Measurements from ENCODE around the gene RAD50.

DNA sequence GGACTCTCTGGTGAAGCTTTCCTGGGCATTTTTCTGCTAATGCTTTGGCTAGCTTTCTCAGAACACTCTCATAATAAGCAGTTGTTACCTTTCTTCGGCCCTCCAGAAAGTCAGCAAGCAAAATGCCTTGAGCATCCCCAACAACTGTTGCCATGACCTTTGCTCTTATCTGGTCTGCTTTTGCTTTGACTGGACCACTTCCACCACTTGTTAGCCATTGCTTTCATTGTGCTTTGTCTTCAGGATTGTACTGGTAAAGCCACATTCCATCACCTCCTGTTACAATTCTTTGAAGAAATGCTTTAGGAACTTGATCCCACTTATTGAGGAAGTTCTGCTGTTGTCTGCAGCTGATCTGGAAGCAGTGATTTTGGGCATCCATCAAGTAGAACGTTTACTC lies 35.7 kb downstream of the RAD50 start:
- no peak for TF ChIP-seq POLR2A (IDR thresholded peaks at IDR 0.05; ENCODE audit: extremely low read depth, insufficient read length)
- TF ChIP-seq, protein P1, sequence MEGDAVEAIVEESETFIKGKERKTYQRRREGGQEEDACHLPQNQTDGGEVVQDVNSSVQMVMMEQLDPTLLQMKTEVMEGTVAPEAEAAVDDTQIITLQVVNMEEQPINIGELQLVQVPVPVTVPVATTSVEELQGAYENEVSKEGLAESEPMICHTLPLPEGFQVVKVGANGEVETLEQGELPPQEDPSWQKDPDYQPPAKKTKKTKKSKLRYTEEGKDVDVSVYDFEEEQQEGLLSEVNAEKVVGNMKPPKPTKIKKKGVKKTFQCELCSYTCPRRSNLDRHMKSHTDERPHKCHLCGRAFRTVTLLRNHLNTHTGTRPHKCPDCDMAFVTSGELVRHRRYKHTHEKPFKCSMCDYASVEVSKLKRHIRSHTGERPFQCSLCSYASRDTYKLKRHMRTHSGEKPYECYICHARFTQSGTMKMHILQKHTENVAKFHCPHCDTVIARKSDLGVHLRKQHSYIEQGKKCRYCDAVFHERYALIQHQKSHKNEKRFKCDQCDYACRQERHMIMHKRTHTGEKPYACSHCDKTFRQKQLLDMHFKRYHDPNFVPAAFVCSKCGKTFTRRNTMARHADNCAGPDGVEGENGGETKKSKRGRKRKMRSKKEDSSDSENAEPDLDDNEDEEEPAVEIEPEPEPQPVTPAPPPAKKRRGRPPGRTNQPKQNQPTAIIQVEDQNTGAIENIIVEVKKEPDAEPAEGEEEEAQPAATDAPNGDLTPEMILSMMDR (IDR thresholded peaks at IDR 0.05; ENCODE audit: low read depth, low read length), result no peak

Measured in NB4 (cell line).